Caco-2 (cell line): ENCODE results near the gene DMRTB1. TPM values are rescaled to one million over a fixed set of nuclear protein-coding genes. Genes with fewer than 3 reads are reported as not detected.

Experiments used
- BruUV-seq: library from RNA; stranded (reverse); fragments of 400-500 nt; replicated peaks from 2 replicates; lab custom pipeline; 2021; lab: Mats Ljungman, UMichigan
- CTCF ChIA-PET: fragments of 300-600 bp; sonication (Branson Sonifier 250); formaldehyde crosslinking; loops from one replicate; lab custom pipeline; 2022; ENCODE audit warnings: antibody characterized with exemption; lab: Charles Lee
- POLR2A ChIA-PET: fragments of 300-600 bp; sonication (Branson Sonifier 250); formaldehyde crosslinking; loops from one replicate; lab custom pipeline; 2022; ENCODE audit warnings: antibody characterized with exemption; lab: Charles Lee
- DNase-seq, 2 experiments: peaks; one replicate each; pipeline versions ENCODE4 v3.0.0 to v3.0.0-alpha.2; 2020 to 2022
- H3K27me3 ChIP-seq: replicated peaks from 2 replicates; pipeline ENCODE4 v1.6.0; 2011; ENCODE audit warnings: low read length; ENCODE audit not compliant: control insufficient read depth, insufficient read depth
- H3K36me3 ChIP-seq: 2 replicates; pipeline ENCODE4 v1.5.1; 2011; ENCODE audit warnings: low read length; ENCODE audit not compliant: control insufficient read depth, insufficient read depth
- H3K4me1 ChIP-seq: fragments of 250-450 bp; sonication (Bioruptor Pico); 2 replicates; pipeline ENCODE4 v1.5.1; 2020; ENCODE audit warnings: mild to moderate bottlenecking
- H3K4me3 ChIP-seq: 2 replicates; pipeline ENCODE4 v1.5.1; 2011; ENCODE audit warnings: low read depth, mild to moderate bottlenecking, control low read depth, low read length
- H3K9me3 ChIP-seq: fragments of 250-450 bp; sonication (Bioruptor Pico); 2 replicates; pipeline ENCODE4 v1.5.1; 2020; ENCODE audit warnings: mild to moderate bottlenecking, moderate library complexity
- H3K27ac Mint-ChIP-seq: one replicate; pipeline ENCODE4 v1.8.0; 2022; ENCODE audit warnings: mixed read lengths; ENCODE audit not compliant: unreplicated experiment
- H3K27me3 Mint-ChIP-seq: one replicate; pipeline ENCODE4 v1.8.0; 2022; ENCODE audit warnings: mixed read lengths; ENCODE audit not compliant: insufficient read depth, unreplicated experiment
- H3K36me3 Mint-ChIP-seq: one replicate; pipeline ENCODE4 v1.8.0; 2022; ENCODE audit warnings: mild to moderate bottlenecking, mixed read lengths; ENCODE audit not compliant: insufficient read depth, unreplicated experiment
- H3K4me1 Mint-ChIP-seq: one replicate; pipeline ENCODE4 v1.8.0; 2022; ENCODE audit warnings: low read depth, mixed read lengths; ENCODE audit not compliant: unreplicated experiment
- H3K4me3 Mint-ChIP-seq: one replicate; pipeline ENCODE4 v1.8.0; 2022; ENCODE audit warnings: mild to moderate bottlenecking, moderate library complexity, mixed read lengths; ENCODE audit not compliant: unreplicated experiment
- H3K9me3 Mint-ChIP-seq: one replicate; pipeline ENCODE4 v1.8.0; 2022; ENCODE audit warnings: mixed read lengths; ENCODE audit not compliant: unreplicated experiment
- intact Hi-C: fragments of 100-400 bp; cut with micrococcal nuclease; formaldehyde crosslinking; loops from one replicate; pipeline ENCODE4 v1.10.0; 2022; ENCODE audit not compliant: unreplicated experiment
- total RNA-seq: library from RNA; stranded (reverse); gene quantifications from 2 replicates; pipeline ENCODE4 v1.2.3, GENCODE V29; 2022
- TF ChIP-seq, protein P1 (sequence below), 2 experiments: fragments of 200-600 bp in 1 of 2; IDR thresholded peaks; 1 replicate in 1 of 2; 2 replicates in 1 of 2; pipeline versions ENCODE4 v1.5.1 to v1.8.0; 2011 to 2022; ENCODE audit warnings: antibody characterized with exemption in 1 of 2, control low read depth in 1 of 2, inconsistent platforms in 1 of 2, low read depth in 1 of 2, low read length in 1 of 2, mild to moderate bottlenecking in 1 of 2, moderate library complexity in 1 of 2; ENCODE audit not compliant: insufficient read depth in 1 of 2, severe bottlenecking in 1 of 2, unreplicated experiment in 1 of 2

Gene DMRTB1
- total RNA-seq, 1 experiment from 2014 or later, result not detected

DNA sequence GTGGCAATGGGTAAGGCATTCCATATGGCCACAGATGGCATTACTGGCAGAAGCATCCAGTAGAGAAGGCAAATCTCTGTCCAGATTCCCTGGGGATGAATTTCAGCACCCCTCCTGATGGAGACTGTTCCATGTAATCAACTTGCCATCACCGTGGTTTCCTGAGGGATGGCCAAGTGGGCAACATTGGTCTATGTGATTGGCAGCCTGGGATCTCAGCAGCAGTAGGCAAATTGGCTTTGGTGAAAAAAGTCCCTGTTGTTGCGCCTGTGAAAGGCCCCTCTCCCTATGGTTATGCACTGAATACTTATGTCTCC lies 19.3 kb downstream of the DMRTB1 start:
- ChIA-PET POLR2A (no interaction called here), CTCF (no interaction called here)
- BruUV-seq, result no TSS peak
- no peaks in the 10 kb centered on the region for H3K27me3 ChIP-seq
- Mint-ChIP-seq H3K4me3 (no peak overlapping the region), H3K4me1 (no peaks in the 10 kb centered on the region), H3K9me3 (no peaks in the 10 kb centered on the region), H3K36me3 (no peaks in the 10 kb centered on the region), H3K27ac (no peak overlapping the region), H3K27me3 (peaks cover 17% of the 10 kb centered on the region)
- no peaks in the 10 kb centered on the region for H3K4me1 ChIP-seq
- intact Hi-C loops, result no loop called here
- H3K4me3 ChIP-seq, result no peak overlapping the region
- no peaks in the 10 kb centered on the region for H3K9me3 ChIP-seq
- no peak for DNase-seq
- H3K36me3 ChIP-seq, result no peaks in the 10 kb centered on the region
- TF ChIP-seq, protein P1, sequence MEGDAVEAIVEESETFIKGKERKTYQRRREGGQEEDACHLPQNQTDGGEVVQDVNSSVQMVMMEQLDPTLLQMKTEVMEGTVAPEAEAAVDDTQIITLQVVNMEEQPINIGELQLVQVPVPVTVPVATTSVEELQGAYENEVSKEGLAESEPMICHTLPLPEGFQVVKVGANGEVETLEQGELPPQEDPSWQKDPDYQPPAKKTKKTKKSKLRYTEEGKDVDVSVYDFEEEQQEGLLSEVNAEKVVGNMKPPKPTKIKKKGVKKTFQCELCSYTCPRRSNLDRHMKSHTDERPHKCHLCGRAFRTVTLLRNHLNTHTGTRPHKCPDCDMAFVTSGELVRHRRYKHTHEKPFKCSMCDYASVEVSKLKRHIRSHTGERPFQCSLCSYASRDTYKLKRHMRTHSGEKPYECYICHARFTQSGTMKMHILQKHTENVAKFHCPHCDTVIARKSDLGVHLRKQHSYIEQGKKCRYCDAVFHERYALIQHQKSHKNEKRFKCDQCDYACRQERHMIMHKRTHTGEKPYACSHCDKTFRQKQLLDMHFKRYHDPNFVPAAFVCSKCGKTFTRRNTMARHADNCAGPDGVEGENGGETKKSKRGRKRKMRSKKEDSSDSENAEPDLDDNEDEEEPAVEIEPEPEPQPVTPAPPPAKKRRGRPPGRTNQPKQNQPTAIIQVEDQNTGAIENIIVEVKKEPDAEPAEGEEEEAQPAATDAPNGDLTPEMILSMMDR (IDR thresholded peaks at IDR 0.05; ENCODE audit: insufficient read depth in 1 of 2, low read depth in 1 of 2, low read length in 1 of 2, severe bottlenecking in 1 of 2, unreplicated experiment in 1 of 2), result no peak

DNA sequence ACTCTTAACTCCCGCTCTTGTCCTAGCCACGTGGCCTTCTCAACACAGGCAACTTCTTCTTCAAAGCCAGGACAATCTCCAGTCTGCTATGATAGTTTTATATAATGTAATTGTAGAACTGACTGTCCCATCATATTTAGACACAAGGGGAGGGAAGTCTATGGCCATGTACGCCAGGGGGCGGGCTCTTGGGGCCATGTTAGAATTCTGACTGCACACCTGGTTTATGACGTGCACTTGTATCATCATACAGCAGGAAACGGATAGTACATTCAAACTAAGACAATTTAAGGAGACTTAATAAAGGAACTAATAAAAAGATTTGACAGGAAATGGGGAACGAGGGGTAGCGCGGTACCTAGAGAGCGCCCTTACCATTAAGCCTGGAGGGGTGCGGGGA lies 21.5 kb downstream of the DMRTB1 start:
- intact Hi-C loops, result no loop called here
- no peaks in the 10 kb centered on the region for H3K4me1 Mint-ChIP-seq
- BruUV-seq, result no TSS peak
- no peak overlapping the region for H3K27ac Mint-ChIP-seq
- Histone ChIP-seq H3K27me3 (no peaks in the 10 kb centered on the region), H3K4me1 (no peaks in the 10 kb centered on the region), H3K9me3 (no peaks in the 10 kb centered on the region), H3K36me3 (no peaks in the 10 kb centered on the region), H3K4me3 (no peak overlapping the region)
- ChIA-PET CTCF (no interaction called here), POLR2A (no interaction called here)
- H3K9me3 Mint-ChIP-seq, result no peaks in the 10 kb centered on the region
- no peak overlapping the region for H3K4me3 Mint-ChIP-seq
- H3K27me3 Mint-ChIP-seq, result peaks cover 12% of the 10 kb centered on the region
- DNase-seq, result no peak
- TF ChIP-seq, protein P1 (IDR thresholded peaks at IDR 0.05; ENCODE audit: insufficient read depth in 1 of 2, low read depth in 1 of 2, low read length in 1 of 2, severe bottlenecking in 1 of 2, unreplicated experiment in 1 of 2), result no peak
- H3K36me3 Mint-ChIP-seq, result no peaks in the 10 kb centered on the region

DNA sequence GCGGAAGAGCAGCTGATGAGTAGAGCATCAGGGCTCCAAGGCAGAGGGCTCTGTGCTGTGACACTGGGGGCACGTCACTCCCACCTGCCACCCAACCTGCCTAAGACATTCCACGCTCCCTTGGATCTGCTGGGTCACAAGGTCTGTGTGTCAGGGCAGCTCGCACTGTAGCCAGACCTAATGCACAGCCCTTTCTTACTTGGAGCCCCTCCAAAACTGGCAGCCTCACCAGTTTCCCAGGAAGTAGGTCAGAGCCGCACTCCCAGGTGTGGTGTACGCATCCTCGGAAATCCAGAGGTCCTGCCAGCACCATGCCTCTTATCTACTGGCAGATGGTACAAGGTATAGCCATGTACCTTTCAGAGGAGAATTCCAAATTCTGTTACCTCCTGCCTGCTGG lies 22.3 kb downstream of the DMRTB1 start:
- H3K27ac Mint-ChIP-seq, result no peak overlapping the region
- H3K36me3 Mint-ChIP-seq, result no peaks in the 10 kb centered on the region
- H3K9me3 Mint-ChIP-seq, result no peaks in the 10 kb centered on the region
- DNase-seq, result no peak
- TF ChIP-seq, protein P1 (IDR thresholded peaks at IDR 0.05; ENCODE audit: insufficient read depth in 1 of 2, low read depth in 1 of 2, low read length in 1 of 2, severe bottlenecking in 1 of 2, unreplicated experiment in 1 of 2), result no peak
- H3K4me1 Mint-ChIP-seq, result no peaks in the 10 kb centered on the region
- H3K4me3 Mint-ChIP-seq, result no peak overlapping the region
- Histone ChIP-seq H3K36me3 (no peaks in the 10 kb centered on the region), H3K27me3 (no peaks in the 10 kb centered on the region), H3K4me1 (no peaks in the 10 kb centered on the region), H3K9me3 (no peaks in the 10 kb centered on the region), H3K4me3 (no peak overlapping the region)
- CTCF ChIA-PET, result no interaction called here
- H3K27me3 Mint-ChIP-seq, result peaks cover 7% of the 10 kb centered on the region
- POLR2A ChIA-PET, result no interaction called here
- no TSS peak for BruUV-seq
- intact Hi-C loops, result no loop called here
